A549 (cell line): ENCODE results near the gene ZFP57.

Experiments
- EP300 ChIP-seq, 2 experiments: fragments of >200 bp; sonication (Bioruptor Twin); formaldehyde crosslinking; IDR thresholded peaks; 2 replicates in 1 of 2; 3 replicates in 1 of 2; pipeline ENCODE4 v1.6.1; 2016 to 2017
- POLR2A ChIP-seq: IDR thresholded peaks from 2 replicates; pipeline ENCODE4 v1.6.1; 2012; ENCODE audit warnings: mild to moderate bottlenecking, low read length
- RAD21 ChIP-seq, 2 experiments: fragments of >200 bp in 1 of 2; sonication (Bioruptor Twin) in 1 of 2; formaldehyde crosslinking in 1 of 2; IDR thresholded peaks in 1 of 2; conservative IDR thresholded peaks in 1 of 2; 2 replicates in 1 of 2; 3 replicates in 1 of 2; pipeline ENCODE4 v1.6.1; 2012 to 2018; ENCODE audit warnings: inconsistent platforms in 1 of 2
- TF ChIP-seq, protein P1 (sequence below): fragments of >200 bp; sonication (Bioruptor Twin); formaldehyde crosslinking; IDR thresholded peaks from 3 replicates; pipeline ENCODE4 v1.5.1; 2016

DNA sequence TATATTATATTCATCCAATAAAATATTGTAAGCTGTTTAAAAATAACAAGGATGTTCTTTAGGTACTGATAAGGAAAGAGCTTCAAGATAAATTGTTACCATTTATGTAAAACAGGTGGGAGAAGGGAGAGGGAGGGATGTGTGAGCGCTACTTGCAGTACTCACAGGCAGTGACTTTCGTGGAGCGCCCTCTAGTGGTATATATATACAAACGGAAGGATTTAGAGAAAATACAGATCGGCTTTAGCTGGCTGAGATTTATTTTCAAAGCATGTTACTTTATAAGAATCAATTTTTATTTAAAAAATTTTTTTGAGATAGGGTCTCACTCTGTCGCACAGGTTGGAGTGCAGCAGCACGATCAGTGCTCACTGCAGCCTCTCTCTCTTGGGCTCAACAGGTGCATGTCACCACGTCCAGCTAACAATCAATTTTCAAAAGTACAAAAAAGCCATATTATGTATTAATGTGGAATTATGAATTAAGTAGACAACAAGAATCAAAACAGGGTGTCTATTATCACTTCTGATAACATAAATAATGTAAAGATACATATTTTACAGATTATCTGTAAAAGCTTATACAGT, 27.4 kb downstream of the ZFP57 start:
- TF ChIP-seq POLR2A (no peak), RAD21 (conservative IDR thresholded peaks at IDR 0.05 in 1 of 2, IDR thresholded peaks at IDR 0.05 in 1 of 2) (peak in 1 of 2 experiments; percentile 14; a peak in 1 of 5 replicates), EP300 (IDR thresholded peaks at IDR 0.05) (no peak)
- TF ChIP-seq, protein P1, sequence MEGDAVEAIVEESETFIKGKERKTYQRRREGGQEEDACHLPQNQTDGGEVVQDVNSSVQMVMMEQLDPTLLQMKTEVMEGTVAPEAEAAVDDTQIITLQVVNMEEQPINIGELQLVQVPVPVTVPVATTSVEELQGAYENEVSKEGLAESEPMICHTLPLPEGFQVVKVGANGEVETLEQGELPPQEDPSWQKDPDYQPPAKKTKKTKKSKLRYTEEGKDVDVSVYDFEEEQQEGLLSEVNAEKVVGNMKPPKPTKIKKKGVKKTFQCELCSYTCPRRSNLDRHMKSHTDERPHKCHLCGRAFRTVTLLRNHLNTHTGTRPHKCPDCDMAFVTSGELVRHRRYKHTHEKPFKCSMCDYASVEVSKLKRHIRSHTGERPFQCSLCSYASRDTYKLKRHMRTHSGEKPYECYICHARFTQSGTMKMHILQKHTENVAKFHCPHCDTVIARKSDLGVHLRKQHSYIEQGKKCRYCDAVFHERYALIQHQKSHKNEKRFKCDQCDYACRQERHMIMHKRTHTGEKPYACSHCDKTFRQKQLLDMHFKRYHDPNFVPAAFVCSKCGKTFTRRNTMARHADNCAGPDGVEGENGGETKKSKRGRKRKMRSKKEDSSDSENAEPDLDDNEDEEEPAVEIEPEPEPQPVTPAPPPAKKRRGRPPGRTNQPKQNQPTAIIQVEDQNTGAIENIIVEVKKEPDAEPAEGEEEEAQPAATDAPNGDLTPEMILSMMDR, result peak; percentile 64
